Duodenal mucosa (tissue), 2 donors: ENCODE data around the gene ITPR1.

ENCODE experiments used
- H3K27ac ChIP-seq: one replicate; pipeline ENCODE4 v1.7.0; 2013; ENCODE audit warnings: low read depth, low read length
- H3K27me3 ChIP-seq, 2 donors: one replicate each; pipeline ENCODE4 v1.7.0; 2013; ENCODE audit warnings: low read length in 2 of 2, control low read depth in 1 of 2; ENCODE audit not compliant: insufficient read depth in 2 of 2, control insufficient read depth in 1 of 2
- H3K36me3 ChIP-seq, 2 donors: one replicate each; pipeline ENCODE4 v1.7.0; 2013; ENCODE audit warnings: low read length in 2 of 2, control low read depth in 1 of 2; ENCODE audit not compliant: insufficient read depth in 2 of 2, control insufficient read depth in 1 of 2
- H3K4me1 ChIP-seq, 2 donors: one replicate each; pipeline ENCODE4 v1.7.0; 2013; ENCODE audit warnings: low read length in 2 of 2, control low read depth in 1 of 2; ENCODE audit not compliant: insufficient read depth in 2 of 2, control insufficient read depth in 1 of 2
- H3K4me3 ChIP-seq, 2 donors: one replicate each; pipeline ENCODE4 v1.7.0; 2013; ENCODE audit warnings: low read length in 2 of 2, low read depth in 1 of 2
- H3K9ac ChIP-seq, 2 donors: one replicate each; pipeline ENCODE4 v1.7.0; 2013; ENCODE audit warnings: low read length in 2 of 2, low read depth in 1 of 2
- H3K9me3 ChIP-seq, 2 donors: one replicate each; pipeline ENCODE4 v1.7.0; 2013; ENCODE audit warnings: low read length in 2 of 2, control low read depth in 1 of 2; ENCODE audit not compliant: control insufficient read depth in 1 of 2

ITPR1 gene

GRCh38 chr3:4655145-4656045, 162.2 kb downstream of the ITPR1 start:
- peaks cover 0 to 18% of the 10 kb centered on the region in 2 donors for H3K36me3 ChIP-seq
- H3K27ac ChIP-seq = no peak overlapping the region
- no peaks in the 10 kb centered on the region for H3K9me3 ChIP-seq

GRCh38 chr3:4656059-4656458, 162.9 kb downstream of the ITPR1 start:
- Histone ChIP-seq H3K27me3 (no peaks in the 10 kb centered on the region), H3K9ac (no peak overlapping the region), H3K9me3 (no peaks in the 10 kb centered on the region), H3K27ac (no peak overlapping the region), H3K4me3 (no peak overlapping the region), H3K4me1 (no peaks in the 10 kb centered on the region), H3K36me3 (peaks cover 0 to 18% of the 10 kb centered on the region in 2 donors)

More at GRCh38 chr3:4655145-4656045, 162.2 kb downstream of the ITPR1 start:
- no peak overlapping the region for H3K4me3 ChIP-seq
- H3K9ac ChIP-seq = no peak overlapping the region
- no peaks in the 10 kb centered on the region for H3K27me3 ChIP-seq
- no peaks in the 10 kb centered on the region for H3K4me1 ChIP-seq

GRCh38 chr3:4656626-4657328, 163.6 kb downstream of the ITPR1 start:
- no peak overlapping the region for H3K4me3 ChIP-seq
- H3K9me3 ChIP-seq = no peaks in the 10 kb centered on the region
- no peaks in the 10 kb centered on the region for H3K27me3 ChIP-seq
- H3K27ac ChIP-seq = no peak overlapping the region
- no peak overlapping the region for H3K9ac ChIP-seq
- peaks cover 0 to 18% of the 10 kb centered on the region in 2 donors for H3K36me3 ChIP-seq
- H3K4me1 ChIP-seq = no peaks in the 10 kb centered on the region

GRCh38 chr3:4660936-4661335, 167.8 kb downstream of the ITPR1 start:
- peaks cover 6 to 18% of the 10 kb centered on the region in 2 donors for H3K36me3 ChIP-seq
- H3K27ac ChIP-seq = no peak overlapping the region
- H3K9ac ChIP-seq = no peak overlapping the region
- H3K27me3 ChIP-seq = no peaks in the 10 kb centered on the region
- H3K9me3 ChIP-seq = no peaks in the 10 kb centered on the region
- no peaks in the 10 kb centered on the region for H3K4me1 ChIP-seq
- H3K4me3 ChIP-seq = no peak overlapping the region

DNA sequence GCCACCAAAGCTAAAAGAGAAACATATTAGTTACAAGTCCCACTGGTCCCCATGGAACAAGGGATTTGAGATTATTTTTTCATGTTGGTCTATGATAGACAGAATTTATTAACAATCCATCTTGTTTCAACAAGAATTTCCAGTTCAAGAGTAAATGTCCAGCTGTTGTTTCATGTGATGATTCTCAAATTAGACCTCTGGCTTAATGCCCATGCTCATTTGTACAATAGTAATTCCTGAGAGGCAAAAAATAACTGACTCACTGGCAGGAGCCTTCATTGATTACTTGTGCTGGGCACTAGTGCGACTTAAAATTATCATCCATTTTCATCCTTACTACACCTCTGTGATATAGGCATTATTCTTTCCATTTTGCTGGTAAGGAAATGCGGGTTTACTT, 171.3 kb downstream of the ITPR1 start:
- Histone ChIP-seq H3K36me3 (peaks cover 6 to 31% of the 10 kb centered on the region in 2 donors), H3K4me1 (no peaks in the 10 kb centered on the region), H3K9me3 (no peaks in the 10 kb centered on the region), H3K27ac (no peak overlapping the region), H3K27me3 (no peaks in the 10 kb centered on the region), H3K9ac (no peak overlapping the region), H3K4me3 (no peak overlapping the region)

DNA sequence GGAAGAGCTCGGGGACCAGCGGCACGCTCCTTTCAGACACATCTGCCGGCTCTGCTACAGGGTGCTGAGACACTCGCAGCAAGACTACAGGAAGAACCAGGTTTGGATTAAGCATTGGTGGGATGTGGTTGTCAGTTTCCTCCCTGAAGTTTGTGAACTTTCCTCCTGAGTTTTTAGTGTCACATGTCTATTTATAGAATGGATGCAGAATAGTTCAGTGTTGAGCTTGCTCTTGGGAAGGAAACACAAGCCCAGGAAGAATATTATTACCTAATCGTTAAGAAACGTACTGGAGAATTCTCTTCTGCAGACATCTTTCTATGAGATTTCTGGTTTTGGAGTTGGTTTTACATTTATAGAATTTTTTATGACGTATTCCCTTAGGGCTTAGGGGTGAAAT, 172.0 kb downstream of the ITPR1 start:
- no peaks in the 10 kb centered on the region for H3K4me1 ChIP-seq
- H3K9me3 ChIP-seq = no peaks in the 10 kb centered on the region
- no peak overlapping the region for H3K27ac ChIP-seq
- peaks cover 6 to 32% of the 10 kb centered on the region in 2 donors for H3K36me3 ChIP-seq
- H3K9ac ChIP-seq = no peak overlapping the region
- H3K4me3 ChIP-seq = no peak overlapping the region
- no peaks in the 10 kb centered on the region for H3K27me3 ChIP-seq

GRCh38 chr3:4666071-4666470, 172.9 kb downstream of the ITPR1 start:
- no peaks in the 10 kb centered on the region for H3K27me3 ChIP-seq
- no peaks in the 10 kb centered on the region for H3K4me1 ChIP-seq
- no peak overlapping the region for H3K27ac ChIP-seq
- H3K36me3 ChIP-seq = peaks cover 6 to 35% of the 10 kb centered on the region in 2 donors
- H3K9me3 ChIP-seq = no peaks in the 10 kb centered on the region
- H3K4me3 ChIP-seq = no peak overlapping the region
- H3K9ac ChIP-seq = no peak overlapping the region

DNA sequence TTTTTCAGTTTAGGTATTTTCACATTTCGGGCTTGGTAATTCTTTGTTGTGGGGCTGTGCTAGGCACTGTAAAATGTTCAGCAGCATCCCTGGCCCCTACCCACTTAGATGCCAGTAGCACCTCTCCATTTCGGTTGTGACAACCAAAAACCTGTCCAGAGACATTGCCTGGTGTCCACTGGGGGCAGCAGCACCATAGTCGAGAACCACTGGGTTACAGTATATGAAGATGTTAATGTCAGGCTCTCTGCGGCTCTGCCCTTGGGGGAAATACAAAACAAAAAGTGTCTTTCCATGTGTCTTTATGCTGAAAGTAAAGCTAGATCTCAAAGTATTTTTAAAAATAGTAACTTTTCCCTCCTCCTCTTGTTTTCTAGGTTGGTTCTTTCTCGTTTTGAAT, 177.2 kb downstream of the ITPR1 start:
- Histone ChIP-seq H3K4me3 (no peak overlapping the region), H3K27ac (no peak overlapping the region), H3K4me1 (no peaks in the 10 kb centered on the region), H3K9ac (no peak overlapping the region), H3K27me3 (no peaks in the 10 kb centered on the region), H3K9me3 (no peaks in the 10 kb centered on the region), H3K36me3 (peaks cover 4 to 26% of the 10 kb centered on the region in 2 donors)

DNA sequence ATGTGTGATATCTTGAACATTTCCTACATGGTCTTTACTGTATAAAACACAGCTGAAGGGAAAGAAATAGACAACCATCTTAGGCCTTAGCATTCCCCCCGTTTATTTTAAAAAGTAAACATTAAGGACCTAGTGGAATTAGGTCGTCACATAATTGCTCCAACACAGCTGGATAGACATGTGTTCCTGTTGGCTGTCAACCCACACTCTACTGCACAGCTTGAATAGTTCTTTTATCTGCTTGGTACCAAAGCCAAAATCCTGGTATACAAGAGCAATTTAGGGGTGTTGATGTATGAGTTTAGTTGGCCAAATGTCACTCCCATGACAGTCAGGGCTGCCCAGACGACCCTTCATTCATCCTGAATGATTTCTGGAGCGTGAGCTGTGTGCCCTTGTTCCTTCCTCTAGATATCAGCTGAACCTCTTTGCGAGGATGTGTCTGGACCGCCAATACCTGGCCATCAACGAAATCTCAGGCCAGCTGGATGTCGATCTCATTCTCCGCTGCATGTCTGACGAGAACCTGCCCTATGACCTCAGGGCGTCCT, 179.7 kb downstream of the ITPR1 start:
- Histone ChIP-seq H3K9ac (no peak overlapping the region), H3K9me3 (no peaks in the 10 kb centered on the region), H3K27ac (no peak overlapping the region), H3K4me1 (no peaks in the 10 kb centered on the region), H3K4me3 (no peak overlapping the region), H3K36me3 (peaks cover 4 to 26% of the 10 kb centered on the region in 2 donors), H3K27me3 (no peaks in the 10 kb centered on the region)

DNA sequence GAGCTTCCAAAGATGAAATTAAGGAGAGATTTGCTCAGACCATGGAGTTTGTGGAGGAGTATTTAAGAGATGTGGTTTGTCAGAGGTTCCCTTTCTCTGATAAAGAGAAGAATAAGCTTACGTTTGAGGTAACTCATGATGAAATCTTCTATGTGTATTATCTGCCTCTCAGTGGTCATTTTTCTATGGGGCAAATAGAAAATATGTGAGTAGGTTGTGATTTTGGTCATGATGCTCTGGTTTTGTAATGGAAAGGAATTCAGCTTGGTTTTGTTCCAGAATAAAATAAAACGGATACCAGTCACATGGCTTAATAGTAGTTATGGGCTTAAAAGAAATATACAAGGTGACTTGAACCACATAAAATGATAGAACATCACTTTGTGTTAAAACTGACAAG, 181.1 kb downstream of the ITPR1 start:
- Histone ChIP-seq H3K9me3 (no peaks in the 10 kb centered on the region), H3K4me3 (no peak overlapping the region), H3K27ac (no peak overlapping the region), H3K27me3 (no peaks in the 10 kb centered on the region), H3K9ac (no peak overlapping the region), H3K36me3 (peaks cover 4 to 21% of the 10 kb centered on the region in 2 donors), H3K4me1 (no peaks in the 10 kb centered on the region)
